Stimulated activated CD8-positive, alpha-beta memory T cell treated with anti-CD3 and anti-CD28 coated beads, Interleukin-2, amount 100 ng/mL, for 1 hour (primary cell): ENCODE measurements around the gene VN1R4.
"Not testable (repeated sequence)": the region's sequence is repeated elsewhere in the genome, so short reads cannot be mapped to it uniquely, and the experiment has no call there.

Source experiments
- DNase-seq, 2 donors: peaks; one replicate each; pipeline ENCODE4 v3.0.0-alpha.2; 2020; ENCODE audit warnings: low read depth in 2 of 2

The VN1R4 gene, protein sequence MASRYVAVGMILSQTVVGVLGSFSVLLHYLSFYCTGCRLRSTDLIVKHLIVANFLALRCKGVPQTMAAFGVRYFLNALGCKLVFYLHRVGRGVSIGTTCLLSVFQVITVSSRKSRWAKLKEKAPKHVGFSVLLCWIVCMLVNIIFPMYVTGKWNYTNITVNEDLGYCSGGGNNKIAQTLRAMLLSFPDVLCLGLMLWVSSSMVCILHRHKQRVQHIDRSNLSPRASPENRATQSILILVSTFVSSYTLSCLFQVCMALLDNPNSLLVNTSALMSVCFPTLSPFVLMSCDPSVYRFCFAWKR

DNA sequence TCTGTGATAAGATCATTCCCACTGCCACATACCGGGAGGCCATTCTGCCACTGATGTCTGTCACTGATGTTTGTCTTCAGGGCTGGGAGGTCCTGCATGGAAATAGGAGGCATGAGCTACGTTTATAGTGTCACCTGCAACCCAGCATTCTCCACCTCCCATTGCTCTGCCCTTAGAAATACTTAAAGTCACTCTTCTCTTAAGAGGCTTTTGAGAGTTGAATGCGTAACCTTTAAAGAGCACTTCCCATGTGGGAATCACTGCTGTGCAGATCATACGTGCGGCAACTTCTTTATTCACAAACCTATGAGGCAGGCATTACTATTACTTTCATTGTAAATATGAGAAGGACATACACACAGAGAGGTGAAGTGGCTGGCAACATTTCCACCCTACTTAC lies at the start of gene VN1R4:
Gene VN1R4 (minus strand): TSS at position 101 of the 400 bp plus-strand sequence. CDS start 58 bp downstream, at position 43.
- not testable (repeated sequence) for DNase-seq

DNA sequence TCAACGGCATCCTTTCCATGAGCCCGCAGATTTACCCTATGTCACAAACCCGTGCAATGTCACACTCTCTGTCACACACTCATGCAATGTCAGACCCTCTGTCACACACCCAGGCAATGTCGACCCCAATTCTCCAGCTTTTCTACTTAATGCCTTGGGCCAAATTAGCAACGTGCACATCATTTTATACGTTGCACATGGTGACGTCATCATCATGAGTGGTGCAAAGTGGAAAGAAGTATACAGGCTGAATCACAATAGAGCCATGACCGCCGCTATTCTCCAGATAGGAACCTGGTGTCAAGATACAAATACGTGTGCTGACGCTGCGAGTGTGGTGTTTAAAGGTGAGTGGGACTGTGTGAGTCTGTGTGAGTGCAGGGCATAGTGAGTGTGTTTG lies 44.4 kb upstream of the VN1R4 start:
- no peak for DNase-seq

DNA sequence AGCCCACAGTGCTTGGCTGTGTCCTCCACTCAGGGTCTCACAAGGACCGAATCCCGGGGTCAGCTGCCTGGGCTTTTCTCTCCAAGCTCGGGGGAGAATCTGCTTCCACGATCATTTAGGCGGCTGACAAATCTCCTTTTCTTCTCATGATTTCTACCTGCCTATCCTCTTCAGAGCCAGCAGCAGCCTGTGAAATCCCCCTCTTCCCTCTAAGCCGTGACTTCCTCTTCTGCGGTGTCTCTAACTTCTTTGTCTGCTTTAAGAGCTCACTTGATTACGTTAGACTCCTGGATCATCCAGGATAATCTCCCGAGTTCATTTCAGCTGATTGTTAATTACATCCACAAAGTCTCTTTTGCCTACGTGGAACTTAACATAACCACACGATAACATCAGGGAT lies 43.5 kb upstream of the VN1R4 start:
- no peak for DNase-seq

DNA sequence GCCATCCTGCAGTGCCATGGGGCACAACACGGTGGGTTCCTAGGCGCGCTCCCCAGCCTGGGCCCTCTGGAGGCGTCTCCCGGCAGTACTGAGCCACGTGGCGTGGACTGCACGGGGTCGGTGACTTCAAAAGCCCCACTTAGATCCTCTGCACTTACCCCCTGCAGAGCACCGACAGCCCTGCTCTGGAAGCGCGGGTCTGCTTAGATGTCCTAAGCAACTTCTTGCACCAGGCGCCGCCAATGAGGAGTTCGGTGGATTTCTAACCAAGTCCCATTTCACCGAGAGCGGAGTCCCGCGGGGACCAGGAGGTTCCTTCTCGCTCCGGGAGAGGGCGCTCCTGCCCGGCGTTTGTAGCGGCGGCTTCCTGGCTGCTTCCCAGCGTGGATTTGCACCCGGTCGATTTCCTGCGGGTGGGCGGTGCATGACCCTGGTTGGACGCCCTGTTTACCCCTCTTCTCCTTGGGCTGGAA lies 40.9 kb upstream of the VN1R4 start:
- no peak for DNase-seq

DNA sequence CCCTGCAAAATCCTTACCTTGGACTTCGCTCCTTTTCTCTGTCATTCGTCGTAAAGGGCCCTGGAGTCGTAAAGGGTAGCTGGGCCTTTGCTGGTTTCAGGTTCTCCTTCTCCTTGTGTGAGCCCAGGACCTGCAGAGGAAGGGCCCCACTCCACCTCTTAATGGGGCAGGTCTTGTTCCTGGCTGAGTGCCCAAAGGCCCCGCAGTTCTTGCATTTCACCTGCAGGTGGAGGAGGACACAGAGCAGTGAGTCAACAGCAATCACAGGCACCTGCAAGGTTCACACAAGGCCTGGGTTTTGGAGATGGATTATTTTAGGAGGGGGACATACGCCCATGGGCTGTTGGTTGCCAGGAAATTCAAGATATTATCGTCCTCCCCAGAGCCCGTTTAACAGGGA lies 33.8 kb upstream of the VN1R4 start:
- not testable (repeated sequence) for DNase-seq

DNA sequence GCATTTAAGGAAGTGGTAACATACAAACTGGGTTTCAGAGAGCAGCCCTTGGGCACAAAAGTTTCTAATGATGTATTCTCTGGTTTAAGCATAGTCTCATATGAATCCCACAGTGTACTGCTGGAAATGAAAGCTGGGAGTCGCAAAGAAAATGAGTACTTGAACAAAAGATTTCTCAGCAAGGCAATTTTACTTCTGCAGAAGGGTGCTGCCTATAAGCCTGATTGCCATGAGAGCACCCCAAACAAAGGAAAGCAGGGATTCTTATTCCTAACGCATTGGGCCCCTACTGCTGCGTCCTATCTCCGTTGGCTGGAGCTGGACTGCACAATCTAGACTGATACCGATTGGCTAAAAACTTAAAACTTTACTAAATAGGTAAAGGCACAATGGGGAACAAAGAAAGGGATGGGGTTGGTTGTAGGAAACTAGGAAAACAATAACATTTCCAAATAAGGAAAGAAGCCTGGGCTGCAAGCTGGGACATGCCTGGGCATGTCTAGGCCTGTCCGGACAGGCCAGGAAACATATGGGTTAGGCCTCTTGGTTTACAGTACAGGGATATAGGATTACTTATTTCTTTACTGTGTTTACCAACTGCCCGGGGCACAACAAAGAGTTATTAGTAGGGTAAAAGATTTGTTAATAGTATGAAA lies 27.4 kb upstream of the VN1R4 start:
- no peak for DNase-seq

DNA sequence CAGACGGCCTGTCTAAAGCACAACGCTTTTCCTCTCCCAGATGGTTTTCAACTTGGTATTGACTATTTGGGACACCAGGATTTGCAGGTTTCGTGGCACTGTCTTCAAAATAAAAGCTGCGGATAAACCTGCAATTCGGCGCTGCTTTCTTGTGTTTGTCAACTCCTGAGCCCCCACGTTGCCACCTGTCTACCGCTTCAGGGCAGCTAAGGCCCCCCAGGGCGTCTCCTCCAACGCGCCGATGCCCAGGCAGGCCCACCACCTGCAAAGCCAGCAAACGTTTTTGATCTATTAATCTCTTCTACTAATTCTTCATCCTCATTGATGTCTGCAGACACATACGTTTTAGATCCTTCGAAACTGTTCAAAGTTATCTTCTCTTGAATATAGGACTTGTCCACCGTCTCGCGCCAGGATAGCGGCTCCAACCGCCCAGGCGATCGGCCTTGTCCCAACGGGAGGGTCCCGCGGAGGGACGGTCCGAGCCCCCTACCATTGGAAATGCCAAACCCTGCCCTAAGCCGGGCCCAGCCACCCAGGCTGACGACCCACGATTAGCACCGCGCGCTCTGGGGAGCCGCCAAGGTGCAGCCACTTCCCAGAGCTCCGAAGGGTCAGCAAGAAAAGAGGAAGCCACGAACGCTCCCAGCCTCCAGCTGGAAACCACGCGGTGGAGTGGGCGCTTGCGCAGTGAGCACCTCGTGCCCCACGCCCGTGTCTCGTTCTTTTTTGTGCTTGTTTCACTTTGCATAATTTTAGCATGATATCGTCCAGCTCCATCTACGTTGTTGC lies 23.4 kb upstream of the VN1R4 start:
- no peak for DNase-seq

DNA sequence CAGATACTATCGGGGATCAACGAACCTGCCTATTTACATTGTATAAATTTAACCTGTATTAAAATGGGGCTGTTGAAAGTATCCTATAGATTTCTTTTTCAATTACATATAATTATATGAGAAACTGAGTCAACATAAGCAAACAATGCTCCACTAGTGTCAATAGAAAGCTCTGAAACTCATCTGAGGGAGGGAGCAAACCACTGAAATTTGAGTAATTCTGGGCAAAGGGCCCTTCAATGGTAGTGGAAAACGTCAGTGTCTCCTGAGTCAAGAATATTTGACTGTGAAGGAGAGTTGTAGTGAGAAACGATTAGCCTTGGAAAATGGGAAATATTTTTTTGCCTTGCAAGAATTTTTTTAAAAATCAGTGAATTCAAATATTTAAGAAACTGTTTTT lies 17.6 kb upstream of the VN1R4 start:
- no peak for DNase-seq

DNA sequence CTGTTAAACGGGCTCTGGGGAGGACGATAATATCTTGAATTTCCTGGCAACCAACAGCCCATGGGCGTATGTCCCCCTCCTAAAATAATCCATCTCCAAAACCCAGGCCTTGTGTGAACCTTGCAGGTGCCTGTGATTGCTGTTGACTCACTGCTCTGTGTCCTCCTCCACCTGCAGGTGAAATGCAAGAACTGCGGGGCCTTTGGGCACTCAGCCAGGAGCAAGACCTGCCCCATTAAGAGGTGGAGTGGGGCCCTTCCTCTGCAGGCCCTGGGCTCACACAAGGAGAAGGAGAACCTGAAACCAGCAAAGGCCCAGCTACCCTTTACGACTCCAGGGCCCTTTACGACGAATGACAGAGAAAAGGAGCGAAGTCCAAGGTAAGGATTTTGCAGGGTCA lies 14.4 kb upstream of the VN1R4 start:
- DNase-seq = peak in 1 of 2 donors; percentile 2

DNA sequence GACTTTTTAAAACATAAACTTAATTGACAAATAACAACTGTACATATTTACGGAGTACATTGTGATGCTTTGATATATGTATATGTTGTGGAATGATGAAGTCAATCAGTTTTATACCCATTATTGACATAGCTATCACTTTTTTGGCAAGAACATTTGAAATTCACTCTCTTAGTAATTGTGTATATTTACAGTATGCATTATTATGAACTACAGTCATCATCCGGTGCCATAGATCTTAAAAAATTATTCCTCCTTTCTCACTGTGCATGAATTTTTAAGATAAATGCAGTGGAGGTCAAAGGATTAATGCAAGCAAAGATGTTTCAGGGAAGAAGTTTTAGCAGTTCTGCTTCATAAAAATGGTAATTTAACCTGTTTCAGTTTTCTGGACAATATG lies 8.0 kb upstream of the VN1R4 start:
- no peak for DNase-seq

DNA sequence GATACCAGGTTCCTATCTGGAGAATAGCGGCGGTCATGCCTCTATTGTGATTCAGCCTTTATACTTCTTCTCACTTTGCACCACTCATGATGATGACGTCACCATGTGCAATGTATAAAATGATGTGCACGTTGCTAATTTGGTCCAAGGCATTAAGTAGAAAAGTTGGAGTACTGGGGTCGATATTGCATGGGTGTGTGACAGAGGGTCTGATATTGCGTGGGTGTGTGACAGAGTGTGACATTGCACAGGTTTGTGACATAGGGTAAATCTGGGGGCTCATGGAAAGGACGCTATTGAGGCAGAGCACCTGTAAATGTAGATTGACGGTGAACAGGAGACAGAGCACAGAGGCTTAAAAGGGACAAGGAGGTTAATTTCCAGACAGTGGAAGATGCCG lies 4.5 kb upstream of the VN1R4 start:
- no peak for DNase-seq

DNA sequence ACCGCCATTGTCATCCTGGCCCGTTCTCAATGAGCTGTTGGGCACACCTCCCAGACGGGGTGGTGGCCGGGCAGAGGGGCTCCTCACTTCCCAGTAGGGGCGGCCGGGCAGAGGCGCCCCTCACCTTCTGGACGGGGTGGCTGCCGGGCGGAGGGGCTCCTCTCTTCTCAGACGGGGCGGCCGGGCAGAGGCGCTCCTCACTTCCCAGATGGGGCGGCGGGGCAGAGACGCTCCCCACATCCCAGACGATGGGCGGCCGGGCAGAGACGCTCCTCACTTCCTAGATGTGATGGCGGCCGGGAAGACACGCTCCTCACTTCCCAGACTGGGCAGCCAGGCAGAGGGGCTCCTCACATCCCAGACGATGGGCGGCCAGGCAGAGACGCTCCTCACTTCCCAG lies 2.3 kb upstream of the VN1R4 start:
- DNase-seq = not testable (repeated sequence)

DNA sequence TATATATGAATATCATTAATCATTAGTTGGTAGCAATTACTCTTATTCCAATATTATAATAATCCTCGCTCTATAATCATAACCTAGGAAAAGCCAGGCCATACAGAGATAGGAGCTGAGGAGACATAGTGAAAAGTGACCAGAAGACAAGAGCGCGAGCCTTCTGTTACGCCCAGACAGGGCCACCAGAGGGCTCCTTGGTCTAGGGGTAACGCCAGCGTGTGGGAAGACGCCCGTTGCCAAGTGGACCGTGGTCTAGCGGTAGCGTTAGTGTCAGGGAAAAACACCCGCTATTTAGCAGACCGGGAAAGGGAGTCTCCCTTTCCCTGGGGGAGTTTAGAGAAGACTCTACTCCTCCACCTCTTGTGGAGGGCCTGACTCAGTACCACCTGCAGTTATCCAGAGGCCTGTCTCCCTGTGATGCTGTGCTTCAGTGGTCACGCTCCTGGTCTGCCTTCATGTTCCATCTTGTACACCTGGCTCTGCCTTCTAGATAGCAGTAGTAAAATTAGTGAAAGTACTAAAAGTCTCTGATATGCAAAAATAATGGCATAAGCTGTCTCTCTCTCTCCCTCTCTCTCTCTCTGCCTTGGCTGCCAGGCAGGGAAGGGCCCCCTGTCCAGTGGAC lies 9.7 kb downstream of the VN1R4 start, which contains the start of gene VN1R2:
Gene VN1R2 (plus strand): TSS at position 578 of the 628 bp plus-strand sequence. CDS start 84 bp downstream, outside the sequence.
- not testable (repeated sequence) for DNase-seq

DNA sequence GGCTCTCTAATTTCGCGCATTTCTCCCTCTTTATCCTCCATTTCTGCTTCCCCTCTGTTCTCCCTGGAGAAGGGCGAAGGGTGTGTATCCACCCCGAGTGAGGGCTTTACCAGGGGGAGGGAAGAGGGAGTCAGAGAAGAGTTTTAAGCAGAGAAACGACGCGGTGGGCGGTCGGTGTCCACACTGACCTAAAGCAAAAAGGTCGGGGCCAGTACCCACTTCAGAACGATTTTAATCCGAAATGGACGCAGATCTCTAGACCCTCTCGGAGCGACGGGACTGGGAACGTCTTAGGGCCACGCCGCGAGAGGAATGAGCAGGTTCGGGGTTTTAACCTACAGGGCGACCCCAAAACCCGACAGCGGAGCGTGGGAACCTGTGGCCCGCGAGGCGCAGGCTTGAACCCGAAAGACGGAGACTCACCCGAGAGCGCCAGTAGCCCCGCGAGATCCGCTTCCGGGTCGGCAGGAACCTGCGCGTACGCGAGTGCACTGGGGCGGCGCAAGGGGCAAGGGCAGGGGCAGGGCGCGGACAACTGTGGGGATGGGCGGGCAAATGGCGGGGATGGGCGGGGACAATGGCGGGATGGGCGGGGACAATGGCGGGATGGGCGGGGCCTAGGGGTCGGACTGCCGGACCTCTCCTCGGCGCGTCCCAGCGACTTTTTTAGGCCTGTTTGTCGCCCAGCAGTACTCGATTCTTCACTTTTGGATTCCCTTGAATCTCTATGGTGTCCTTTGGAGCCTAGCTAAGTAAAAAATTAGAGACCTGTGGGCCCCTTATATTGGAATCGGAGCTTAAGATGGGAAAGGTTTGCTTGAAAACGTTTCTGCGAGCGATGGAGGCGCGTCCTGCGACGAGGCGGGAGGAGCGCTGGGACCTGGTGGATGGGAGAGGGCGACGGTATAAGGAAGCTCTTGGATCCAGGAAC lies 12.8 kb downstream of the VN1R4 start, which contains the start of gene ZNF677:
Gene ZNF677 (minus strand): TSS at position 463 of the 931 bp plus-strand sequence. CDS start 3,323 bp downstream, outside the sequence.
- peak; percentile 55 to 65 for DNase-seq

DNA sequence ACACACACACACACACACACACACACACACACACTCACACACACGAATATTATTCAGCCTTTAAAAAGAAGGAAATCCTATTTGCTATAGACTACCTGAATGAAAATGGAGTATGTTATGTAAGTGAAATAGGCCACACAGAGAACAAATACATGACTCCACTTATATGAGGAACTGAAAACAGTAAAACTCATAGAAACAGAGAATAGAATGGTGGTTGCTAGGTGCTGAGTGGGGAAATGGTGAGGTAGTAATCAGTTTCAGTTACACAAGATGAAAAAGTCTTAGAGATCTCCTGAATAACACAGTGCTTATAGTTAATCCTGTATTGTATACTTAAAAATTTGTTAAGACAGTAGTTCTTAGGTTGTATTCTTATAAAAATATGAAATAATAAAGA lies 21.0 kb downstream of the VN1R4 start:
- DNase-seq = no peak

DNA sequence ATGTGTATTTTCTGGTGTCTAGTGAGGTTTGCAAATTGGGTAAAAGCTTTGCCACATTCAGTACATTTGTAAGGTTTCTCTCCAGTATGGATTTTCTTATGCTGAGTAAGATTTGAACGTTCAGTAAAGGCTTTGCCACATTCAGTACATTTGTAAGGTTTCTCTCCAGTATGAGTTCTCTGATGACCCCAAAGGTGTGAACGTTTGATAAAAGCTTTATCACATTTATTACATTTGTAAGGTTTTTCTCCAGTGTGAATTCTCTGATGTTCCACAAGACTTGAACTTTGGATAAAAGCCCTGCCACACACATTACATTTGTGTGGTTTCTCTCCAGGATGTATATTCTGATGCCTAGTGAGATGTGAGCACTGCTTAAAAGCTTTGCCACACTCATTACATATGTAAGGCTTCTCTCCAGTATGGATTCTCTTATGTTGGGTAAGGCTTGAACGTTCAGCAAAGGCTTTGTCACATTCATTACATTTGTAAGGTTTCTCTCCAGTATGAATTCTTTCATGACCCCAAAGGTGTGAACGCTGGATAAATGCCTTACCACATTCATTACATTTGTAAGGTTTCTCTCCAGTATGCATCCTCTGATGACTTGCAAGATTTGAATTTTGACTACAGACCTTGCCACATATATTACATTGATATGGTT lies 30.3 kb downstream of the VN1R4 start:
- DNase-seq = no peak

DNA sequence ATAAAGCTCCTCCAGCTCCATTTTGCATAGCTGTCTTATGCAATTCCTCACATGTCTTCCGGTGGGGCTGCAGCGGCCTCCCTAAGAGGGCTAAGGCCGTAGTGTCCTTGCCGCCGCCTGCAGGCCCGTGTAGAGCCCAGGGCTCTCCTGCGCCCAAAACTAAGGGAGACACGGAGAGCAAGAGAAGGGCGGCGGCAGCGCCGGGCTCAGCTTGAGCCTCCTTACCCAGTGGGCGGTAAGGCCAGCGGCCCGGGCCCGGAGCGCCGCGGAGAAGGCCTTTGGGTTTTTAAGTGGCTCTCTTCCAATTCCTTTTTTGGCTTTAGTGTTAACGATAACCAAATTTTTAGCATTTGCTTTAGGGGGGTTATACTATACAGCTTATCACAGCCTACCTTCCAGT lies 42.9 kb downstream of the VN1R4 start:
- no peak for DNase-seq

DNA sequence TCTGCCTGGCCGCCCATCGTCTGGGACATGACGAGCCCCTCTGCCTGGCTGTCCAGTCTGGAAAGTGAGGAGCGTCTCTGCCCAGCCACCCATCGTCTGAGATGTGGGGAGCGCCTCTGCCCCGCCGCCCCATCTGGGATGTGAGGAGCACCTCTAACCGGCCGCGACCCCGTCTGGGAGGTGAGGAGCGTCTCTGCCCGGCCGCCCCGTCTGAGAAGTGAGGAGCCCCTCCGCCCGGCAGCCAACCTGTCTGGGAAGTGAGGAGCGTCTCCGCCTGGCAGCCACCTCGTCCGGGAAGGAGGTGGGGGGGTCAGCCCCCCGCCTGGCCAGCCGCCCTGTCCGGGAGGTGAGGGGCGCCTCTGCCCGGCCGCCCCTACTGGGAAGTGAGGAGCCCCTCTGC lies 44.8 kb downstream of the VN1R4 start:
- DNase-seq = not testable (repeated sequence)
